ENCODE measurements around the gene TUFT1. TPM values are rescaled to one million over a fixed set of nuclear protein-coding genes. Genes with fewer than 3 reads are reported as not detected.
A peak's percentile ranks its signal among the peaks of the same experiment; 100 is the strongest.

TUFT1 gene
- total RNA-seq, 1 donor: 16.3 TPM

DNA sequence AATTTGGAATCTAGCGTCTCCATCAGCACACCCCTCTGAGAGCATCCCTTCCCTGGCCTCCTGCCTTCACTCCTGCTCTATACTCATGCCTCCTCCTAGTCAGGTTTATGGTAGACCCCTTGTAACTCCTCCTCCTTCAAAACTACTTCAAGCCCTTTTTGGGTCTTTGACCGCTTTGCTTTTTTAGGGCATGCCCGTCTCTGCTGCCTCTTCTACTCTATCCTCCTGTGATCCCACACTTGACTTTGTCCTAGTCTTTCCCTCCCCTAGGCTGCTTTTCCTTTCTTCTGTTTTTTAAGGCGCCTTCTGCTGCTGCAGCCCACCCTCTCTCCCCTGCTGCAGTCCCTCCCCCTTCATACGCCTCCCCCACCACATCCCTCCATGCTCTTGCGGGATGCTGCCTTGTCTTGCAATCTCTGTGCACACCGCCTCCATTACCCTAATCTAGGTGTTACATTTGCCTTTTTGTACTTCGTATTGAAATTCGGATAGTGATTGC is 73.2 kb downstream of the TUFT1 start:
- H3K4me1 ChIP-seq (ENCODE audit: insufficient read depth, low read length): peaks cover 31% of the 10 kb centered on the region
- peaks cover 48% of the 10 kb centered on the region for H3K79me2 ChIP-seq (ENCODE audit: insufficient read depth, low read length)
- no peak for DNase-seq (ENCODE audit: insufficient read length, low spot score, missing footprints)
- H3K27me3 ChIP-seq (ENCODE audit: insufficient read depth, low read length): no peaks in the 10 kb centered on the region
- no peaks in the 10 kb centered on the region for H3K9me3 ChIP-seq (ENCODE audit: low read depth, low read length)
- TF ChIP-seq, protein P1, sequence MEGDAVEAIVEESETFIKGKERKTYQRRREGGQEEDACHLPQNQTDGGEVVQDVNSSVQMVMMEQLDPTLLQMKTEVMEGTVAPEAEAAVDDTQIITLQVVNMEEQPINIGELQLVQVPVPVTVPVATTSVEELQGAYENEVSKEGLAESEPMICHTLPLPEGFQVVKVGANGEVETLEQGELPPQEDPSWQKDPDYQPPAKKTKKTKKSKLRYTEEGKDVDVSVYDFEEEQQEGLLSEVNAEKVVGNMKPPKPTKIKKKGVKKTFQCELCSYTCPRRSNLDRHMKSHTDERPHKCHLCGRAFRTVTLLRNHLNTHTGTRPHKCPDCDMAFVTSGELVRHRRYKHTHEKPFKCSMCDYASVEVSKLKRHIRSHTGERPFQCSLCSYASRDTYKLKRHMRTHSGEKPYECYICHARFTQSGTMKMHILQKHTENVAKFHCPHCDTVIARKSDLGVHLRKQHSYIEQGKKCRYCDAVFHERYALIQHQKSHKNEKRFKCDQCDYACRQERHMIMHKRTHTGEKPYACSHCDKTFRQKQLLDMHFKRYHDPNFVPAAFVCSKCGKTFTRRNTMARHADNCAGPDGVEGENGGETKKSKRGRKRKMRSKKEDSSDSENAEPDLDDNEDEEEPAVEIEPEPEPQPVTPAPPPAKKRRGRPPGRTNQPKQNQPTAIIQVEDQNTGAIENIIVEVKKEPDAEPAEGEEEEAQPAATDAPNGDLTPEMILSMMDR (IDR thresholded peaks at IDR 0.05; ENCODE audit: extremely low read depth, low read depth, low read length): no peak
- peak overlapping the region; percentile 85 for H2AFZ ChIP-seq (ENCODE audit: low read length)
- peak overlapping the region; percentile 96 for H3K4me2 ChIP-seq (ENCODE audit: insufficient read depth, low read length)
- peak overlapping the region; percentile 30 for H3K27ac ChIP-seq (ENCODE audit: low read depth, low read length)
- peak overlapping the region; percentile 90 for H3K4me3 ChIP-seq (ENCODE audit: insufficient read depth, low read length)
- H3K36me3 ChIP-seq (ENCODE audit: insufficient read depth, low read length): no peaks in the 10 kb centered on the region
- H4K20me1 ChIP-seq (ENCODE audit: insufficient read depth, low read length): peaks cover 11% of the 10 kb centered on the region

DNA sequence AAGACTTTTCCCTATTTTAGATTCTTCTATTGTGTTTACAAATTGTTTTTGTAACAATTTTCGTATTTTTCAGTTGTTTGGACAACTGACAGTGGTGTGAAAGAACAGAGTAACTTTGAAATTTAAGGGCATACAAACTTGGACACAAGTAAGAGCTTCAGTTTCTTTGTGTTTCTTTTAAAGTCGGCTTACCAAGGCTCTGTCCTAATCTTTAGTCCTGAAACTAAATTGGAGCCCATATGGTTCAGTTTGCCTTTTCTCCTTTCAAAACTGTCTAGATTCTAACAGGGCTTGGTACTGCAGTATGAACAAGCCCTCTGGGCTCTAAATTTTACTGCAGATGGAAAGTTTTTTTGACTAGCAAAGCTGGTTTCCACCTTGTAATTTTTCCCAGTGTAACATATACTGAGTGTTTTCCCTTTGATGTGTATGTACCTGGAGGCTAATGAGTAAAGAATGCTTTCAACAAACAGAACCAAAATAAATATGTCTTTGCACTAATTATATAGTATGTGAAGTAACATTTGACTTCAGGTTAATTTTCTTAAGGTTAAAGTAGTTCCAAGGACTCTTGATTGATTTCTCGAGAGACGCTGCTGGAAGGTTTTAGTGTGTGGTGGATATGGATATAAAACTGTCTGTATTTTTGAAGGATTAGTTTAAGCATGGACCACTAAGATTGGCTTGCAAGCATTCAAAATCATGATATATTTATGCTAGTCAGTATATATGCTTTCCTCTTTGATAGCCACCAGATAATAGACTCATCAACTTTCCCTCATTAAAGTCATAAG is 75.8 kb downstream of the TUFT1 start:
- Histone ChIP-seq H4K20me1 (ENCODE audit: insufficient read depth, low read length) (peaks cover 22% of the 10 kb centered on the region), H3K27me3 (ENCODE audit: insufficient read depth, low read length) (no peaks in the 10 kb centered on the region), H3K9me3 (ENCODE audit: low read depth, low read length) (no peaks in the 10 kb centered on the region), H2AFZ (ENCODE audit: low read length) (no peak overlapping the region), H3K4me3 (ENCODE audit: insufficient read depth, low read length) (no peak overlapping the region), H3K36me3 (ENCODE audit: insufficient read depth, low read length) (no peaks in the 10 kb centered on the region), H3K27ac (ENCODE audit: low read depth, low read length) (no peak overlapping the region), H3K79me2 (ENCODE audit: insufficient read depth, low read length) (peaks cover 72% of the 10 kb centered on the region), H3K4me2 (ENCODE audit: insufficient read depth, low read length) (peak overlapping the region; percentile 10), H3K4me1 (ENCODE audit: insufficient read depth, low read length) (peaks cover 37% of the 10 kb centered on the region)
- no peak for DNase-seq (ENCODE audit: insufficient read length, low spot score, missing footprints)
- TF ChIP-seq, protein P1 (IDR thresholded peaks at IDR 0.05; ENCODE audit: extremely low read depth, low read depth, low read length): no peak

DNA sequence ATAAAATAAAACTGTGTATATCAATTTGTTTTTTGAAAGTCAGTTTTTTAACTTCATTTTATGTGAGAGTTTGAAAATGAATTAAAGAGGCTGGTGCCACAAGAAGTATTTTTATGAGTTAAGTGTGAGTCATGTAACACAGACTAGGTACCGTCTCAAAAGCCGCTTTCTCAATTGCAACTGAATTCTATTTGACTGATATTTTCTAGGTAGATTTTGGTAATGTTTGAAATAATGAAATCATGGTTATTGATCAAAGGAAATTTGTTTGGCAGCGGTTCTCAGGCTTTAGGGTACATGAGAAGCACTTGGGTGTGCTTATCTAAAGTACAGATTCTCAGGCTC is 76.4 kb downstream of the TUFT1 start:
- no peak overlapping the region for H3K4me3 ChIP-seq (ENCODE audit: insufficient read depth, low read length)
- DNase-seq (ENCODE audit: insufficient read length, low spot score, missing footprints): no peak
- no peak overlapping the region for H3K27ac ChIP-seq (ENCODE audit: low read depth, low read length)
- H3K27me3 ChIP-seq (ENCODE audit: insufficient read depth, low read length): no peaks in the 10 kb centered on the region
- H3K4me1 ChIP-seq (ENCODE audit: insufficient read depth, low read length): peaks cover 32% of the 10 kb centered on the region
- TF ChIP-seq, protein P1 (IDR thresholded peaks at IDR 0.05; ENCODE audit: extremely low read depth, low read depth, low read length): no peak
- H2AFZ ChIP-seq (ENCODE audit: low read length): no peak overlapping the region
- H3K4me2 ChIP-seq (ENCODE audit: insufficient read depth, low read length): peak overlapping the region; percentile 10
- H3K36me3 ChIP-seq (ENCODE audit: insufficient read depth, low read length): no peaks in the 10 kb centered on the region
- peaks cover 77% of the 10 kb centered on the region for H3K79me2 ChIP-seq (ENCODE audit: insufficient read depth, low read length)
- H3K9me3 ChIP-seq (ENCODE audit: low read depth, low read length): no peaks in the 10 kb centered on the region
- peaks cover 26% of the 10 kb centered on the region for H4K20me1 ChIP-seq (ENCODE audit: insufficient read depth, low read length)

DNA sequence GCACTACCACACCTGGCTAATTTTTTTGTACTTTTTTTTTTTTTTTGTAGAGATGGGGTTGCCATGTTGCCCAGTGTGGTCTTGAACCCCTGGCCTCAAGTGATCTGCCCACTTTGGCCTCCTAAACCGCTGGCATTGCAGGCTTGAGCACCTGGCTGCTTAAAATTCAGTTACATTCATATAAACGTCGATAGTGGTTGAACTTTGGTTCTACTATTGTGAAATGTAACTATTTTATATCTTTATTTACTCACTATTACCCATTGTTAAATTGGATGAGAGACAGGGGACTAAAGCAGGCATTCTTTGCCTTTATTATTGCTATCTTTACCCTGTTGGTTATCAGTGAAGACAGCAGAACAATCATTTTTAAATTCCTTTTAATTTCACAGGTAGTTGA is 77.9 kb downstream of the TUFT1 start:
- H4K20me1 ChIP-seq (ENCODE audit: insufficient read depth, low read length): peaks cover 26% of the 10 kb centered on the region
- DNase-seq (ENCODE audit: insufficient read length, low spot score, missing footprints): no peak
- H3K9me3 ChIP-seq (ENCODE audit: low read depth, low read length): no peaks in the 10 kb centered on the region
- peaks cover 29% of the 10 kb centered on the region for H3K4me1 ChIP-seq (ENCODE audit: insufficient read depth, low read length)
- no peak overlapping the region for H3K27ac ChIP-seq (ENCODE audit: low read depth, low read length)
- H3K4me3 ChIP-seq (ENCODE audit: insufficient read depth, low read length): no peak overlapping the region
- no peaks in the 10 kb centered on the region for H3K36me3 ChIP-seq (ENCODE audit: insufficient read depth, low read length)
- TF ChIP-seq, protein P1 (IDR thresholded peaks at IDR 0.05; ENCODE audit: extremely low read depth, low read depth, low read length): no peak
- H3K4me2 ChIP-seq (ENCODE audit: insufficient read depth, low read length): no peak overlapping the region
- no peak overlapping the region for H2AFZ ChIP-seq (ENCODE audit: low read length)
- H3K79me2 ChIP-seq (ENCODE audit: insufficient read depth, low read length): peaks cover 75% of the 10 kb centered on the region
- H3K27me3 ChIP-seq (ENCODE audit: insufficient read depth, low read length): no peaks in the 10 kb centered on the region
